Measurements from ENCODE around the gene CAMSAP1. TPM values are rescaled to one million over a fixed set of nuclear protein-coding genes. Genes with fewer than 3 reads are reported as not detected.

CAMSAP1 gene
- total RNA-seq, 1 experiment from 2014 or later = 52.7 TPM

DNA sequence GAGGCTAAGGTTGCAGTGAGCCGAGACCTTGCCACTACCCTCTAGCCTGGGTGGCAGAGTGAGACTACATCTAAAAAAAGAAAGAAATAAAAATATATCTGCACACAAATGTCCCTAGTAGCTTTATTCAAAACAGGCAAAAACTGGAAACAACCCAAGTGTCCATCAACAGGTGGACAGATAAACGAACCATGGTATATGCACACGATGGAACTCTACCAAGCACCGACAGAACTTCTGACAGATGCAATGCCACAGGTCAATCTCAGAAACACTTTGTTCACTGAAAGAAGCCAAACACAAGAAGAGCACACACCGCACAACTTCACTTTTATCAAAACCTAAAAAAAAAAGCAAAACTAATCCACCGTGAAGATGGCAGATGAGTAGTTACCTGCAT is 30.4 kb downstream of the CAMSAP1 start:
- Histone ChIP-seq H2BK20ac (ENCODE audit: low read depth, low read length, poor library complexity, severe bottlenecking) (no peak overlapping the region), H2AK5ac (ENCODE audit: insufficient read length, low read length) (no peak overlapping the region), H2BK12ac (ENCODE audit: insufficient read length, low read depth, low read length) (no peak overlapping the region), H2BK15ac (ENCODE audit: low read depth, low read length) (no peak overlapping the region), H3K79me1 (ENCODE audit: insufficient read depth, low read depth, low read length, poor library complexity, severe bottlenecking) (peaks cover 8% of the 10 kb centered on the region), H3K23ac (ENCODE audit: insufficient read length, low read depth, low read length) (no peak overlapping the region), H4K20me1 (ENCODE audit: control insufficient read depth, insufficient read depth, insufficient read length) (no peaks in the 10 kb centered on the region), H3K9ac (ENCODE audit: extremely low read depth, insufficient read length, low read length) (no peak overlapping the region), H3K4me2 (ENCODE audit: insufficient read depth, insufficient read length, low read length) (no peak overlapping the region), H3K14ac (ENCODE audit: insufficient read depth, low read length) (no peak overlapping the region), H3T11ph (ENCODE audit: low read length) (no peak overlapping the region), H2AFZ (ENCODE audit: low read length) (no peak overlapping the region), H2BK5ac (ENCODE audit: insufficient read length, low read length) (no peak overlapping the region), H3K27ac (ENCODE audit: insufficient read length, low read depth, low read length) (no peak overlapping the region), H3K9me3 (ENCODE audit: control insufficient read depth, low read depth, low read length) (no peaks in the 10 kb centered on the region), H4K91ac (ENCODE audit: insufficient read length, low read depth, low read length) (no peak overlapping the region), H3K79me2 (ENCODE audit: insufficient read depth, low read length) (peaks cover 25% of the 10 kb centered on the region), H3K4ac (ENCODE audit: low read depth, low read length) (no peak overlapping the region), H2BK120ac (ENCODE audit: low read depth, low read length, poor library complexity, severe bottlenecking) (no peak overlapping the region), H3K56ac (ENCODE audit: insufficient read length, low read depth, low read length) (no peak overlapping the region), H4K8ac (replicated peaks; ENCODE audit: insufficient read length, low read depth, low read length) (no peak overlapping the region), H3K27me3 (ENCODE audit: insufficient read depth, low read length) (no peaks in the 10 kb centered on the region), H3K4me1 (ENCODE audit: insufficient read depth, low read length) (peaks cover 13% of the 10 kb centered on the region), H4K5ac (ENCODE audit: insufficient read length, low read depth, low read length) (no peak overlapping the region), H3K23me2 (ENCODE audit: insufficient read length, low read depth, low read length, poor library complexity, severe bottlenecking) (no peaks in the 10 kb centered on the region), H3K18ac (ENCODE audit: insufficient read length, low read depth, low read length) (no peak overlapping the region)
- H3K4me1 Mint-ChIP-seq = peaks cover 50 to 54% of the 10 kb centered on the region in 2 experiments
- H3K27ac Mint-ChIP-seq = peak overlapping the region in 1 of 3 experiments; percentile 14; a peak in 1 of 7 replicates
- H3K9me3 Mint-ChIP-seq = no peaks in the 10 kb centered on the region
- WGBS (ENCODE audit: extremely low coverage, insufficient read length, low lambda C conversion rate) = no CpG with 5 or more reads among the region's 6 CpGs
- TF ChIP-seq, protein P1, sequence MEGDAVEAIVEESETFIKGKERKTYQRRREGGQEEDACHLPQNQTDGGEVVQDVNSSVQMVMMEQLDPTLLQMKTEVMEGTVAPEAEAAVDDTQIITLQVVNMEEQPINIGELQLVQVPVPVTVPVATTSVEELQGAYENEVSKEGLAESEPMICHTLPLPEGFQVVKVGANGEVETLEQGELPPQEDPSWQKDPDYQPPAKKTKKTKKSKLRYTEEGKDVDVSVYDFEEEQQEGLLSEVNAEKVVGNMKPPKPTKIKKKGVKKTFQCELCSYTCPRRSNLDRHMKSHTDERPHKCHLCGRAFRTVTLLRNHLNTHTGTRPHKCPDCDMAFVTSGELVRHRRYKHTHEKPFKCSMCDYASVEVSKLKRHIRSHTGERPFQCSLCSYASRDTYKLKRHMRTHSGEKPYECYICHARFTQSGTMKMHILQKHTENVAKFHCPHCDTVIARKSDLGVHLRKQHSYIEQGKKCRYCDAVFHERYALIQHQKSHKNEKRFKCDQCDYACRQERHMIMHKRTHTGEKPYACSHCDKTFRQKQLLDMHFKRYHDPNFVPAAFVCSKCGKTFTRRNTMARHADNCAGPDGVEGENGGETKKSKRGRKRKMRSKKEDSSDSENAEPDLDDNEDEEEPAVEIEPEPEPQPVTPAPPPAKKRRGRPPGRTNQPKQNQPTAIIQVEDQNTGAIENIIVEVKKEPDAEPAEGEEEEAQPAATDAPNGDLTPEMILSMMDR (conservative IDR thresholded peaks at IDR 0.05) = no peak
- no peak for DNase-seq
- H3K27me3 Mint-ChIP-seq (ENCODE audit: low read depth) = no peaks in the 10 kb centered on the region
- H3K4me3 Mint-ChIP-seq = no peak overlapping the region
- peaks cover 0 to 12% (median 9%) of the 10 kb centered on the region in 3 experiments; a peak in 6 of 7 replicates for H3K36me3 Mint-ChIP-seq (ENCODE audit: insufficient read depth in 1 of 3, low read depth in 3 of 3)

Data from H9 (cell line).